ENCODE data around the gene IFI35.

DNA sequence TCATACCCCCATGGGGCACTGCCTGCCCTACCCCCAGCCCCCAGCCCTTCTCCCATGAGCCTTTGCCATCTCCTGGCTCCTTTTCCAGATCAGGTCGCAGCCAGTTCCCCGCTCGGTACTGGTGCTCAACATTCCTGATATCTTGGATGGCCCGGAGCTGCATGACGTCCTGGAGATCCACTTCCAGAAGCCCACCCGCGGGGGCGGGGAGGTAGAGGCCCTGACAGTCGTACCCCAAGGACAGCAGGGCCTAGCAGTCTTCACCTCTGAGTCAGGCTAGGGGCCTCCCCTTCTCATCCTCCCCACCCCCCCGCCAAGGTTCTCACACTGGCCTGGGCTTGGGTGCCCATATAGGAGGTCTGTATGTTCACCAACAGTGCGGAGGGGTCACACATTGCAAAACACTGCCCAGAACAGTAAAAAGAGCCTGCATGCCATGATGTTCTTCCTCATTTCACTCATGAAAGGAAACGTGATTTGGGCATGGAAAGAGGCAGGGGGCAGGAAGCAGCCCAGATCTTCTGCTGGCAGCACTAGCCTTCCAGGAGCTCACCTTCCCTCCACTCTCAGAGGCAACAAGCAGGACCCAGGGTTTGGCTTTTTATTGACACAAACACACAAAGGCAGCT lies 7.5 kb downstream of the IFI35 start:
- TF ChIP-seq, protein P1, sequence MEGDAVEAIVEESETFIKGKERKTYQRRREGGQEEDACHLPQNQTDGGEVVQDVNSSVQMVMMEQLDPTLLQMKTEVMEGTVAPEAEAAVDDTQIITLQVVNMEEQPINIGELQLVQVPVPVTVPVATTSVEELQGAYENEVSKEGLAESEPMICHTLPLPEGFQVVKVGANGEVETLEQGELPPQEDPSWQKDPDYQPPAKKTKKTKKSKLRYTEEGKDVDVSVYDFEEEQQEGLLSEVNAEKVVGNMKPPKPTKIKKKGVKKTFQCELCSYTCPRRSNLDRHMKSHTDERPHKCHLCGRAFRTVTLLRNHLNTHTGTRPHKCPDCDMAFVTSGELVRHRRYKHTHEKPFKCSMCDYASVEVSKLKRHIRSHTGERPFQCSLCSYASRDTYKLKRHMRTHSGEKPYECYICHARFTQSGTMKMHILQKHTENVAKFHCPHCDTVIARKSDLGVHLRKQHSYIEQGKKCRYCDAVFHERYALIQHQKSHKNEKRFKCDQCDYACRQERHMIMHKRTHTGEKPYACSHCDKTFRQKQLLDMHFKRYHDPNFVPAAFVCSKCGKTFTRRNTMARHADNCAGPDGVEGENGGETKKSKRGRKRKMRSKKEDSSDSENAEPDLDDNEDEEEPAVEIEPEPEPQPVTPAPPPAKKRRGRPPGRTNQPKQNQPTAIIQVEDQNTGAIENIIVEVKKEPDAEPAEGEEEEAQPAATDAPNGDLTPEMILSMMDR (IDR thresholded peaks at IDR 0.05), result no peak
- TF ChIP-seq EP300 (IDR thresholded peaks at IDR 0.05), result no peak
- TF ChIP-seq POLR2A (IDR thresholded peaks at IDR 0.05), result no peak
